CD4-positive, alpha-beta T cell treated with Interleukin-15 for 1 hour (primary cell): Measurements from ENCODE around the gene ITM2B.

ENCODE experiments used
- DNase-seq: peaks from one replicate; pipeline ENCODE4 v3.0.0-alpha.2; 2020

The ITM2B gene

DNA sequence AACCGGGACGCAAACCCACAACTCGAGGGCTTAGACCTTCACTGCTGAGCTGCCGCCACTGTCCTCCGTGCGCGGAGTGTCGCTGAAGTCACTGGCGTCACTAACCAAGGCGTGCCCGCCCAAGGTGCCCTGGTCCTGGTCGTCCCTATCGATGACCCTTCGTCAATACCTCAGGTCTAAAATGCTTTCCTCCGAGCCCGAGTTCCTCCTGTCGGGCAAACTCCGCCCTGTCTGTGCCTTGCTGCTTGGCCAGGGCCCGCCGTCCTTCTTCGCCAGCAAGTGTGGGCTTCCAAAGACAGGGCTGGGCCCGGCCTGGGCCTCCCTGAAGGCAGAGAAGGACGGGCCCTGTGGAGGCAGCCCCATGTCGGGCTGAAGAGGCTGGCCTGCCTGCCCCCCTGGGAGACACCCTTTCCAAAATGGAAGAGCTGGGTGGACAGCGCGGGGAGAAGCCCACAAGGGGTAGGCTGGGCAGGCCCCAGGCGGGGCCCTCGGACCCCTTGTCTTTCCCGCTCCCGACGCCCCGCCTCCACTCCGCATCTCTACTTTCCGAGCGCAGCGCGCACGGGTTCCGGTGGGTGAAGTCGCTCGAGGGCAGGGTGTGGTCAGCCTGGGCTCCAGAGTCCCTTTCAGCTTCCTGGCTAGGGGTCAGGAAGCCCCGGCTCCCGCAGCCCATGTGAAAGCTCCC lies 84.0 kb downstream of the ITM2B start:
- no peak for DNase-seq

DNA sequence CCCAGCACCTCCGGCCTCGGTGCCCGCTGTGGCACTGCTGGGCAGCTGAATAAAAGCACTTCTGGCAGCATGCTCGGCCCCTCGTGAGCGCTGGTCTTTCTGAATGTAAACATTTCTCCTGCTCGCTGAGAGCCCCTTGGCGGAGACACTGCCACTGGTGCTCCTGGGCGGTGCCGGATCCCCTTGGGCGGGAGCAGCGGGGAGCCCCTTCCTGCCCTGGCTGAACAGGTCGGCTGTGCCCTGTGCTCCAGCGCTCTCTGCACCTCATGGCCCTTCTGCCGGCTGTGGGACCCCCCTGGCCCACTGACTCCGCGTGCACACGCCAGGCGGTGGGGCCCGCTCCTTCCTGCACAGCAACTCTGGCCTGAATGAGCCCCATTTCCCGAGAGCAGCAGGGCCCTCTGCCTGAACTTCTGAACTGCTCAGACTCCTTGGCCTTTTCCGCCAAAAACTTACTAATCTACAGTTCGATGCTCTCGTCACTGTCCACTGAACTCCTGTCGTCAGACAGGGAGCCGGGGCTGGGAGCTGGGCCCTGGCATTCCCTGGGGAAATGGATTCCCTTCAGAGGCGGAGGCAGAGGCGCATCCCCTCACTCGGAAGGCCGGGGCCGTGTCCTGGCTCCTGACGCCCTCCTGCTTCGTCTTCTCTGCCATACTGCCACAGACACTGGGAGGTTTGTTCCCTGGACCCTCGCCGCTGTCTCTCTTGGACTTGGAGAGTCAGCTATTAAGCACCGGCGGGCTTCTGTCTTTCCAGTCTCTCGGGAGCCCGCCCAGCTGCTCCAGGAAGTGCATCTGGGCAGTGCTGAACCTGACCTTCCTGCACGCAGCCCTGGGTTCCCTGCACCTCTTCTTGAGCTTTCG lies 84.7 kb downstream of the ITM2B start:
- no peak for DNase-seq

DNA sequence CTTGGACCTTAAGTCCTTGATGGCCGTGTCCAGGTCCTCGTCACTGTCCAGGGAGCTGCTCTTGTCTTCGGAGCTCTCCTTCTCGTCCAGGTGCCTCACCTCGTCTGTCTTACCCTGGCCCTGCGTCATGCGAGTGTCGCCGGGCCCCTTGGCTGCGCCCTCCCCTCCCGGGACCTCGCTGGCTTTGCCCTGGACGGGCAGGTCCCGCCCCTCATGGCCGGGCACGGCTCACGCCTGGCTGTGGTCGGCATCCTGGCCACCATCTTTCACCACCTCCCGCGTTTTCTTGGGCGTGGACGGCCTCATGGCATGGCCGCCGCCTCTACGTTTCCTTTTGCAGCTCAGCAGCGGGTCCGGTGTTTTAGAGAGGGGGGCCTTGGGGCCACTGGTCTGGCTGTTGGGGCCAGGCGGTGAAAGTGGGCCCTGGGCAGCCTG lies 85.4 kb downstream of the ITM2B start:
- DNase-seq, result no peak

DNA sequence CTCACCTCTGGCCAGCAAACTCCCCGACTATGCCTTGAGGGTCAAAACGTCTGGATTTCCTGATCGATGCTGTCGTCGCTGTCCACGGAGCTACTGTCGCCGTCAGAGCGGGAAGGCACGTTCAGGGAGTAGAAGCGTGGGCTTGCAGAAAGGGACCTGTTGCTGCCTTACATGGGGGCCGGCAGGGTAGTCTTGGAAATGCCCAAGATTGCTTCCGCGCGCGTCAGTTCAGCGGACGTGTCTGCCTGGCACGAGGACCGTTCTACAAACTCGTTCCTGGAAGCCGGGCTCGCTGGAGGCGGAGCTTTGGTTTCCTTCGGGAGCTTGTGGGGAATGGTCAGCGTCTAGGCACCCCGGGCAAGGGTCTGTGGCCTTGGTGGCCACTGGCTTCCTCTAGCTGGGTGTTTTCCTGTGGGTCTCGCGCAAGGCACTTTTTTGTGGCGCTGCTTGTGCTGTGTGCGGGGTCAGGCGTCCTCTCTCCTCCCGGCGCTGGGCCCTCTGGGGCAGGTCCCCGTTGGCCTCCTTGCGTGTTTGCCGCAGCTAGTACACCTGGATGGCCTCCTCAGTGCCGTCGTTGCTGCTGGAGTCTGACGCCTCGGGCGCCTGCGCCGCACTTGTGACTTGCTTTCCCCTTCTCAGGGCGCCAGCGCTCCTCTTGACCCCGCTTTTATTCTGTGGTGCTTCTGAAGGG lies 86.0 kb downstream of the ITM2B start:
- no peak for DNase-seq
